HG03175 (cell line): ENCODE results near the gene WNT5A.

Source experiments
- ATAC-seq: cut with Tn5 transposase; IDR thresholded peaks from one replicate; pipeline ENCODE4 v1.9.1; 2021; ENCODE audit warnings: mild to moderate bottlenecking, moderate library complexity; ENCODE audit not compliant: unreplicated experiment

The WNT5A gene

GRCh38 chr3:55486857-55487380 lies at the start of gene WNT5A:
Gene WNT5A, minus strand, starts transcription at chr3:55487306. Its CDS starts 321 bp downstream, at chr3:55486985.
- no peak for ATAC-seq

- no peak for ATAC-seq
Observed at GRCh38 chr3:55534876-55535275, 47.8 kb upstream of the WNT5A start.

- no peak for ATAC-seq
Observed at GRCh38 chr3:55532806-55533205, 45.7 kb upstream of the WNT5A start.

GRCh38 chr3:55531321-55531720 lies 44.2 kb upstream of the WNT5A start:
- no peak for ATAC-seq

- no peak for ATAC-seq
Observed at GRCh38 chr3:55527361-55527760, 40.3 kb upstream of the WNT5A start.

- ATAC-seq = no peak
Observed at GRCh38 chr3:55526332-55527030, 39.4 kb upstream of the WNT5A start.

- ATAC-seq = no peak
Observed at GRCh38 chr3:55525436-55525835, 38.3 kb upstream of the WNT5A start.

GRCh38 chr3:55524565-55525244 lies 37.6 kb upstream of the WNT5A start:
- no peak for ATAC-seq

- no peak for ATAC-seq
Observed at GRCh38 chr3:55523471-55523870, 36.4 kb upstream of the WNT5A start.

GRCh38 chr3:55521738-55522421 lies 34.8 kb upstream of the WNT5A start:
- no peak for ATAC-seq

GRCh38 chr3:55521064-55521737 lies 34.1 kb upstream of the WNT5A start:
- no peak for ATAC-seq

GRCh38 chr3:55519019-55519418 lies 31.9 kb upstream of the WNT5A start:
- no peak for ATAC-seq

- no peak for ATAC-seq
Observed at GRCh38 chr3:55518451-55518850, 31.3 kb upstream of the WNT5A start.

- no peak for ATAC-seq
Observed at GRCh38 chr3:55516392-55517030, 29.4 kb upstream of the WNT5A start.

- ATAC-seq = no peak
Observed at GRCh38 chr3:55515550-55516246, 28.6 kb upstream of the WNT5A start.

- no peak for ATAC-seq
Observed at GRCh38 chr3:55514962-55515361, 27.9 kb upstream of the WNT5A start.

GRCh38 chr3:55512571-55513343 lies 25.7 kb upstream of the WNT5A start:
- no peak for ATAC-seq

GRCh38 chr3:55511895-55512570 lies 24.9 kb upstream of the WNT5A start:
- ATAC-seq = no peak

- no peak for ATAC-seq
Observed at GRCh38 chr3:55508335-55508734, 21.2 kb upstream of the WNT5A start.
